ENCODE results near the gene CDK19. TPM values are rescaled to one million over a fixed set of nuclear protein-coding genes. Genes with fewer than 3 reads are reported as not detected.
A peak's percentile ranks its signal among the peaks of the same experiment; 100 is the strongest.

Gene CDK19
- total and polyA plus RNA-seq, 2 donors (not counting 1 experiment from before 2014, with no cell fraction given): 11.2 to 11.3 TPM

- no peaks in the 10 kb centered on the region for H3K4me1 ChIP-seq (ENCODE audit: control insufficient read depth, extremely low read depth, insufficient read depth, low read length)
- H3K27ac ChIP-seq (ENCODE audit: insufficient read depth, low read length): no peak overlapping the region
- H3K4me2 ChIP-seq (ENCODE audit: extremely low read depth, insufficient read depth, low read length): no peak overlapping the region
- no peaks in the 10 kb centered on the region for H3K9me3 ChIP-seq (ENCODE audit: control insufficient read depth, insufficient read depth, low read depth, low read length)
- no peaks in the 10 kb centered on the region for H4K20me1 ChIP-seq (ENCODE audit: control insufficient read depth, extremely low read depth, insufficient read depth, low read length)
- no peak overlapping the region for H3K4me3 ChIP-seq (replicated peaks in 1 of 4; ENCODE audit: control extremely low read depth in 1 of 4, insufficient read depth in 1 of 4, low read depth in 3 of 4, low read length in 4 of 4)
- no peak overlapping the region for H2AFZ ChIP-seq (ENCODE audit: low read length)
- no peak for DNase-seq (ENCODE audit: low read depth in 2 of 2)
- H3K9ac ChIP-seq (ENCODE audit: insufficient read depth, low read length): no peak overlapping the region
- H3K79me2 ChIP-seq (ENCODE audit: control insufficient read depth, insufficient read depth, low read length): no peaks in the 10 kb centered on the region
- no peaks in the 10 kb centered on the region for H3K36me3 ChIP-seq (ENCODE audit: control insufficient read depth, insufficient read depth, low read length)
- TF ChIP-seq EZH2 (IDR thresholded peaks at IDR 0.05; ENCODE audit: low read length, missing control alignments): no peak
- TF ChIP-seq, protein P1, sequence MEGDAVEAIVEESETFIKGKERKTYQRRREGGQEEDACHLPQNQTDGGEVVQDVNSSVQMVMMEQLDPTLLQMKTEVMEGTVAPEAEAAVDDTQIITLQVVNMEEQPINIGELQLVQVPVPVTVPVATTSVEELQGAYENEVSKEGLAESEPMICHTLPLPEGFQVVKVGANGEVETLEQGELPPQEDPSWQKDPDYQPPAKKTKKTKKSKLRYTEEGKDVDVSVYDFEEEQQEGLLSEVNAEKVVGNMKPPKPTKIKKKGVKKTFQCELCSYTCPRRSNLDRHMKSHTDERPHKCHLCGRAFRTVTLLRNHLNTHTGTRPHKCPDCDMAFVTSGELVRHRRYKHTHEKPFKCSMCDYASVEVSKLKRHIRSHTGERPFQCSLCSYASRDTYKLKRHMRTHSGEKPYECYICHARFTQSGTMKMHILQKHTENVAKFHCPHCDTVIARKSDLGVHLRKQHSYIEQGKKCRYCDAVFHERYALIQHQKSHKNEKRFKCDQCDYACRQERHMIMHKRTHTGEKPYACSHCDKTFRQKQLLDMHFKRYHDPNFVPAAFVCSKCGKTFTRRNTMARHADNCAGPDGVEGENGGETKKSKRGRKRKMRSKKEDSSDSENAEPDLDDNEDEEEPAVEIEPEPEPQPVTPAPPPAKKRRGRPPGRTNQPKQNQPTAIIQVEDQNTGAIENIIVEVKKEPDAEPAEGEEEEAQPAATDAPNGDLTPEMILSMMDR (conservative IDR thresholded peaks at IDR 0.05 in 1 of 2, IDR thresholded peaks at IDR 0.05 in 1 of 2; ENCODE audit: low read depth in 1 of 2, low read length in 2 of 2): no peak
- H3K27me3 ChIP-seq (ENCODE audit: control insufficient read depth, insufficient read depth, low read length): no peaks in the 10 kb centered on the region
Measured at GRCh38 chr6:110731898-110732297, 83.4 kb downstream of the CDK19 start.

- no peak overlapping the region for H3K9ac ChIP-seq (ENCODE audit: insufficient read depth, low read length)
- no peaks in the 10 kb centered on the region for H3K9me3 ChIP-seq (ENCODE audit: control insufficient read depth, insufficient read depth, low read depth, low read length)
- H3K4me3 ChIP-seq (replicated peaks in 1 of 4; ENCODE audit: control extremely low read depth in 1 of 4, insufficient read depth in 1 of 4, low read depth in 3 of 4, low read length in 4 of 4): no peak overlapping the region
- H3K4me2 ChIP-seq (ENCODE audit: extremely low read depth, insufficient read depth, low read length): no peak overlapping the region
- no peaks in the 10 kb centered on the region for H4K20me1 ChIP-seq (ENCODE audit: control insufficient read depth, extremely low read depth, insufficient read depth, low read length)
- no peaks in the 10 kb centered on the region for H3K4me1 ChIP-seq (ENCODE audit: control insufficient read depth, extremely low read depth, insufficient read depth, low read length)
- H3K27me3 ChIP-seq (ENCODE audit: control insufficient read depth, insufficient read depth, low read length): no peaks in the 10 kb centered on the region
- peak in 1 of 2 donors; percentile 51 for DNase-seq (ENCODE audit: low read depth in 2 of 2)
- H3K27ac ChIP-seq (ENCODE audit: insufficient read depth, low read length): no peak overlapping the region
- no peaks in the 10 kb centered on the region for H3K36me3 ChIP-seq (ENCODE audit: control insufficient read depth, insufficient read depth, low read length)
- no peak overlapping the region for H2AFZ ChIP-seq (ENCODE audit: low read length)
- no peaks in the 10 kb centered on the region for H3K79me2 ChIP-seq (ENCODE audit: control insufficient read depth, insufficient read depth, low read length)
- no peak for TF ChIP-seq EZH2 (IDR thresholded peaks at IDR 0.05; ENCODE audit: low read length, missing control alignments)
- TF ChIP-seq, protein P1 (conservative IDR thresholded peaks at IDR 0.05 in 1 of 2, IDR thresholded peaks at IDR 0.05 in 1 of 2; ENCODE audit: low read depth in 1 of 2, low read length in 2 of 2): no peak
Measured at GRCh38 chr6:110731196-110731595, 84.1 kb downstream of the CDK19 start.

DNA sequence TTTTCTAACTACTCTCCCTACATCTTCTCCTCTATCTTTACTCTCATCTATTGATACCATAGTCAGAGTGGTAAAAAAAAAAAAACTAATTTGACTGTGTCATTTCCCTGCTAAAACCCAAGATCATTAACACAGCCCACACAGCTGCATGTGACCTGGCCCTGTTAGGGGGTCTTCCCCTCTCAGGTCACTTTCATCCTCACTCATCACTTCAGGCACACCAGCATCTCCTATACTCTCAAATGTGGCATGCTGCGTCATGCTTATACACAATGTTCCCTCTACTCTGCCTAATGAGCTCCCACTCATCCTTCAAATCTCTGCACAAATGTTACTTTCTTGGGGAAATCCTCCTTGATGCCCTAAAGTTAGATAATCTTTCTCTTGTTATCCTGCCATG lies 86.8 kb downstream of the CDK19 start:
- H3K4me1 ChIP-seq (ENCODE audit: control insufficient read depth, extremely low read depth, insufficient read depth, low read length): no peaks in the 10 kb centered on the region
- H2AFZ ChIP-seq (ENCODE audit: low read length): no peak overlapping the region
- H3K9me3 ChIP-seq (ENCODE audit: control insufficient read depth, insufficient read depth, low read depth, low read length): no peaks in the 10 kb centered on the region
- H3K27ac ChIP-seq (ENCODE audit: insufficient read depth, low read length): no peak overlapping the region
- H3K36me3 ChIP-seq (ENCODE audit: control insufficient read depth, insufficient read depth, low read length): no peaks in the 10 kb centered on the region
- no peaks in the 10 kb centered on the region for H4K20me1 ChIP-seq (ENCODE audit: control insufficient read depth, extremely low read depth, insufficient read depth, low read length)
- H3K4me2 ChIP-seq (ENCODE audit: extremely low read depth, insufficient read depth, low read length): no peak overlapping the region
- H3K79me2 ChIP-seq (ENCODE audit: control insufficient read depth, insufficient read depth, low read length): no peaks in the 10 kb centered on the region
- no peak for DNase-seq (ENCODE audit: low read depth in 2 of 2)
- H3K4me3 ChIP-seq (replicated peaks in 1 of 4; ENCODE audit: control extremely low read depth in 1 of 4, insufficient read depth in 1 of 4, low read depth in 3 of 4, low read length in 4 of 4): no peak overlapping the region
- no peak overlapping the region for H3K9ac ChIP-seq (ENCODE audit: insufficient read depth, low read length)
- H3K27me3 ChIP-seq (ENCODE audit: control insufficient read depth, insufficient read depth, low read length): no peaks in the 10 kb centered on the region
- TF ChIP-seq, protein P1 (conservative IDR thresholded peaks at IDR 0.05 in 1 of 2, IDR thresholded peaks at IDR 0.05 in 1 of 2; ENCODE audit: low read depth in 1 of 2, low read length in 2 of 2): no peak
- TF ChIP-seq EZH2 (IDR thresholded peaks at IDR 0.05; ENCODE audit: low read length, missing control alignments): no peak
